HEK293 (cell line): Measurements from ENCODE around the gene RNF145.

Experiments
- CTCF ChIA-PET: fragments of 350-600 bp; formaldehyde crosslinking; extraction: SDS; loops from one replicate; lab custom pipeline; 2021; ENCODE audit warnings: antibody characterized with exemption; lab: Yijun Ruan, JAX
- POLR2A ChIA-PET: fragments of 300-600 bp; formaldehyde crosslinking; extraction: SDS; loops from one replicate; lab custom pipeline; 2020; ENCODE audit warnings: antibody characterized with exemption, inconsistent platforms; lab: Yijun Ruan, JAX
- H3K27ac ChIP-seq: fragments of 200-500 bp; sonication (Bioruptor generic); 2 replicates; pipeline ENCODE4 v1.5.1; 2014; ENCODE audit warnings: low read depth, low read length, control low read depth, inconsistent platforms; ENCODE audit errors: extremely low read depth
- H3K36me3 ChIP-seq, 2 experiments: fragments of 200-500 bp in 1 of 2; sonication (Bioruptor generic) in 1 of 2; 1 replicate in 1 of 2; 2 replicates in 1 of 2; pipeline ENCODE4 v1.5.1; 2014 to 2017; ENCODE audit warnings: inconsistent platforms in 2 of 2, low read length in 2 of 2; ENCODE audit not compliant: control insufficient read depth in 2 of 2, insufficient read depth in 1 of 2
- H3K4me1 ChIP-seq: fragments of 200-500 bp; sonication (Bioruptor generic); 2 replicates; pipeline ENCODE4 v1.5.1; 2014; ENCODE audit warnings: mild to moderate bottlenecking, low read length, inconsistent platforms; ENCODE audit not compliant: control insufficient read depth, insufficient read depth
- H3K4me3 ChIP-seq: 2 replicates; pipeline ENCODE4 v1.5.1; 2011; ENCODE audit warnings: low read depth, mild to moderate bottlenecking, control low read depth, low read length, moderate library complexity
- H3K9me3 ChIP-seq: fragments of 200-500 bp; sonication (Bioruptor generic); 2 replicates; pipeline ENCODE4 v1.5.1; 2014; ENCODE audit warnings: low read depth, low read length, inconsistent platforms; ENCODE audit not compliant: control insufficient read depth, insufficient read depth
- GLIS1 ChIP-seq: fragments of 450-650 bp; formaldehyde crosslinking; IDR thresholded peaks from 2 replicates; pipeline ENCODE4 v1.5.1; 2016; ENCODE audit warnings: missing biosample characterization, missing genetic modification characterization
- KLF1 ChIP-seq: fragments of 450-650 bp; formaldehyde crosslinking; IDR thresholded peaks from 2 replicates; pipeline ENCODE4 v1.5.1; 2016; ENCODE audit warnings: missing biosample characterization, missing genetic modification characterization
- MEIS1 ChIP-seq: sonication (generic); formaldehyde crosslinking; IDR thresholded peaks from 2 replicates; pipeline ENCODE4 v1.8.1; 2022; ENCODE audit warnings: missing genetic modification reagents, mild to moderate bottlenecking, borderline replicate concordance
- REST ChIP-seq: fragments of 450-650 bp; formaldehyde crosslinking; IDR thresholded peaks from 2 replicates; pipeline ENCODE4 v1.5.1; 2016; ENCODE audit warnings: missing biosample characterization, missing genetic modification characterization
- SCRT1 ChIP-seq: fragments of 450-650 bp; formaldehyde crosslinking; IDR thresholded peaks from 2 replicates; pipeline ENCODE4 v1.5.1; 2016; ENCODE audit warnings: missing biosample characterization, missing genetic modification characterization, borderline replicate concordance
- SP2 ChIP-seq: fragments of 450-650 bp; formaldehyde crosslinking; IDR thresholded peaks from 2 replicates; pipeline ENCODE4 v1.5.1; 2016; ENCODE audit warnings: missing biosample characterization, missing genetic modification characterization
- TSHZ1 ChIP-seq: fragments of 450-650 bp; formaldehyde crosslinking; IDR thresholded peaks from 2 replicates; pipeline ENCODE4 v1.5.1; 2016; ENCODE audit warnings: missing biosample characterization, missing genetic modification characterization, borderline replicate concordance
- YY2 ChIP-seq: fragments of 450-650 bp; formaldehyde crosslinking; IDR thresholded peaks from 2 replicates; pipeline ENCODE4 v1.5.1; 2016; ENCODE audit warnings: missing biosample characterization, missing genetic modification characterization
- ZBTB8A ChIP-seq: fragments of 450-650 bp; formaldehyde crosslinking; IDR thresholded peaks from 2 replicates; pipeline ENCODE4 v1.5.1; 2016; ENCODE audit warnings: missing biosample characterization, missing genetic modification characterization
- ZFP37 ChIP-seq: fragments of 450-650 bp; formaldehyde crosslinking; IDR thresholded peaks from 2 replicates; pipeline ENCODE4 v1.5.1; 2016; ENCODE audit warnings: missing biosample characterization, missing genetic modification characterization
- ZNF112 ChIP-seq: fragments of 450-650 bp; formaldehyde crosslinking; IDR thresholded peaks from 2 replicates; pipeline ENCODE4 v1.5.0; 2017; ENCODE audit warnings: missing biosample characterization, missing genetic modification characterization
- ZNF133 ChIP-seq: fragments of 450-650 bp; formaldehyde crosslinking; IDR thresholded peaks from 2 replicates; pipeline ENCODE4 v1.5.1; 2016; ENCODE audit warnings: missing biosample characterization, missing genetic modification characterization
- ZNF280D ChIP-seq: fragments of 450-650 bp; formaldehyde crosslinking; IDR thresholded peaks from 2 replicates; pipeline ENCODE4 v1.5.1; 2016; ENCODE audit warnings: missing biosample characterization, missing genetic modification characterization
- ZNF48 ChIP-seq: fragments of 450-650 bp; formaldehyde crosslinking; IDR thresholded peaks from 2 replicates; pipeline ENCODE4 v1.5.1; 2016; ENCODE audit warnings: missing biosample characterization, missing genetic modification characterization
- ZNF558 ChIP-seq: fragments of 450-650 bp; formaldehyde crosslinking; IDR thresholded peaks from 2 replicates; pipeline ENCODE4 v1.5.1; 2016; ENCODE audit warnings: missing biosample characterization, missing genetic modification characterization
- ZNF624 ChIP-seq: fragments of 450-650 bp; formaldehyde crosslinking; IDR thresholded peaks from 2 replicates; pipeline ENCODE4 v1.5.1; 2017; ENCODE audit warnings: missing biosample characterization, missing genetic modification characterization
- ZNF670 ChIP-seq: fragments of 450-650 bp; formaldehyde crosslinking; IDR thresholded peaks from 2 replicates; pipeline ENCODE4 v1.5.1; 2016; ENCODE audit warnings: missing biosample characterization, missing genetic modification characterization, low read depth
- ZSCAN23 ChIP-seq: fragments of 450-650 bp; formaldehyde crosslinking; IDR thresholded peaks from 2 replicates; pipeline ENCODE4 v1.5.1; 2016; ENCODE audit warnings: missing biosample characterization, missing genetic modification characterization
- TF ChIP-seq, protein P1 (sequence below): sonication (generic); formaldehyde crosslinking; IDR thresholded peaks from 2 replicates; pipeline ENCODE4 v1.8.1; 2022; ENCODE audit warnings: mild to moderate bottlenecking, moderate library complexity, missing genetic modification reagents

Gene RNF145

DNA sequence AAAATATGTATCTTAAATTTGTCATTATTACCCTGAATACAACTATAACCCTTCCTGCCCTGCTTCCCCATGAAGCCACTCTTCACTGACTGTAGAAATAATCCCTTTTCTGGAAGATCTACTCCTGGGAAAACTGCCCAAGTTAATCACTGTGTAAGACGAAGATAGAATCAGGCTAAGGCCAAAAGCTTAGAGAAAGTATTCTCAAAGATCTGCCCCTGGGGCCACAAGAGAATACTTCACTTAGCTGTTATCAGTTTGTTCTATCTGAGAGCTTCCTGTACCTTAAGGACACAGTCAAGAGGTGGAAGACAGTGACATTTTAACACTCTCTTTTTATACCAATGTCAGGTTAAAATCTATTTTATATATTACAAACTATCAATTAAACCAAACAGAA lies 33.8 kb downstream of the RNF145 start:
- ChIA-PET CTCF (interaction anchor here (0.9 kb wide), 2 partner anchors 55 to 142 kb away, joined by 3 read pairs; no protein-coding TSS in a partner anchor), POLR2A (no interaction called here)
- TF ChIP-seq ZSCAN23 (tag by site-specific recombination): no peak
- TF ChIP-seq ZFP37 (tag by site-specific recombination): no peak
- no peak for TF ChIP-seq ZNF280D (tag by site-specific recombination)
- H3K4me1 ChIP-seq: peaks cover 25% of the 10 kb centered on the region
- no peak overlapping the region for H3K4me3 ChIP-seq
- H3K27ac ChIP-seq: no peak overlapping the region
- H3K36me3 ChIP-seq: peaks cover 12 to 16% of the 10 kb centered on the region in 2 experiments; a peak in 2 of 3 replicates
- H3K9me3 ChIP-seq: no peaks in the 10 kb centered on the region

DNA sequence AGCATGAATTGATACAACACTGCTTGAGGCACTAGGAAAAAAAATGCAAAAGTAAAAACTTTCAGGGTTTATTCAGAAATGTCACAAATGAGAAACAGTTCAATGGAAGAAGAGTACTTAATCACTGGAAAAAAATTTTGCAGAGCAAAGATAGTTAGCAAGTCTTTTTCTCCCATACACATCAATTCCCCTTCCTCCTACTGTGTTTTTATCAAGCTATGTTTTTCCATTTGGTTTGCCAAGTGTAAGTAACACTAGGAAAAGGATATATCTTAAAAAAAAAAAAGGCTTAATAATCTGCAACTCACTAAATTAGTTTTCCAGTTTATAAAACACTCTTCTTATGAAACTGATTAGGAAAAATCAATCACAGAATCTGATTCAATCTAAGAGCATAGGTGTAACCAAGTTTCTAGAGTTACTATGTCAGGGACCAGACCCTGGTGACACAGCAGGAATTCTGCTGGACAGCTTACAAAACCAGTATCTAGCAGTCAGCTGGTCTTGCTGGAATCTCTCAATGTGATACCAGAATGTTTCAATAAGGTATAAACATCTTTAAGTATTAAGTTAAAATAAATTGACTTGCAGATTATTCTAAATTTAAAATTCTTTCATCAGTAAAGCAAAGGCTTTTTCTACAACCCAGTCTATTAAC lies 34.7 kb downstream of the RNF145 start:
- Histone ChIP-seq H3K27ac (no peak overlapping the region), H3K36me3 (peaks cover 12 to 17% of the 10 kb centered on the region in 2 experiments; a peak in 2 of 3 replicates), H3K4me3 (no peak overlapping the region), H3K9me3 (no peaks in the 10 kb centered on the region), H3K4me1 (peaks cover 21% of the 10 kb centered on the region)
- TF ChIP-seq ZNF558 (tag by site-specific recombination) (no peak), ZNF624 (tag by site-specific recombination) (no peak), SCRT1 (tag by site-specific recombination) (no peak), GLIS1 (tag by site-specific recombination) (no peak), REST (tag by site-specific recombination) (0 out of 2 replicates have a peak, but pooled peaks have one; percentile 24), ZNF133 (no peak), MEIS1 (CRISPR knock-in tag) (no peak), YY2 (tag by site-specific recombination) (no peak)
- TF ChIP-seq, protein P1, sequence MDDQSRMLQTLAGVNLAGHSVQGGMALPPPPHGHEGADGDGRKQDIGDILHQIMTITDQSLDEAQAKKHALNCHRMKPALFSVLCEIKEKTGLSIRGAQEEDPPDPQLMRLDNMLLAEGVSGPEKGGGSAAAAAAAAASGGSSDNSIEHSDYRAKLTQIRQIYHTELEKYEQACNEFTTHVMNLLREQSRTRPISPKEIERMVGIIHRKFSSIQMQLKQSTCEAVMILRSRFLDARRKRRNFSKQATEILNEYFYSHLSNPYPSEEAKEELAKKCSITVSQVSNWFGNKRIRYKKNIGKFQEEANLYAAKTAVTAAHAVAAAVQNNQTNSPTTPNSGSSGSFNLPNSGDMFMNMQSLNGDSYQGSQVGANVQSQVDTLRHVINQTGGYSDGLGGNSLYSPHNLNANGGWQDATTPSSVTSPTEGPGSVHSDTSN (CRISPR knock-in tag): no peak
- ChIA-PET POLR2A (no interaction called here), CTCF (interaction anchor here (0.6 to 0.7 kb wide), 3 partner anchors 18 to 1431 kb away, joined by 3 to 4 read pairs (median 3); no protein-coding TSS in a partner anchor)

DNA sequence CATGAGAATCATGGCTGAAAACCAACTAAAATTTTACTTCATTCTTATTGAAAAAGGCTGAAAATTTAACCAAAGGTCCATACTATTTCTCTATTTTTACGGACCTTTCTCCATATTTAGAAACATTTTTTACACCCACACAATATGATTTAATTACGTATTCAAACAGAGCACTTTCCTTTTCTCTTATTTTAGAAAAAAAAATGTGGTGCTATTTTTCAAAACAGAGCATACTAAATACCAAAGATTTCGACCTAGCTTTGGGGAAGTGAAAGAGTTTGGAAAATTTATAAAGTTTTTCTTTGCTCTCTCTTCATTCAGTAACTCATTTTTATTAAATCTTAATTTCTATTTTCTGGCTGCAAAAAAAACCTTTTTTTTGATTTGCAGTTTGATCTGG lies 38.1 kb downstream of the RNF145 start:
- POLR2A ChIA-PET: no interaction called here
- no peak for TF ChIP-seq ZBTB8A
- TF ChIP-seq SP2: no peak
- TF ChIP-seq ZNF670 (tag by site-specific recombination): no peak
- TF ChIP-seq ZNF48 (tag by site-specific recombination): no peak
- no peak for TF ChIP-seq KLF1 (tag by site-specific recombination)
- no peak for TF ChIP-seq TSHZ1 (tag by site-specific recombination)
- no peak for TF ChIP-seq ZNF112 (tag by site-specific recombination)

More for the DNA sequence above, 38.1 kb downstream of the RNF145 start:
- Histone ChIP-seq H3K27ac (no peak overlapping the region), H3K4me1 (peaks cover 13% of the 10 kb centered on the region; the same call in 1 of the 2 replicates), H3K36me3 (peaks cover 25 to 28% of the 10 kb centered on the region in 2 experiments; a peak in 2 of 3 replicates), H3K4me3 (no peak overlapping the region), H3K9me3 (no peaks in the 10 kb centered on the region)
- CTCF ChIA-PET: interaction anchor here (0.7 kb wide), 1 partner anchor 606 kb away, joined by 3 read pairs; no protein-coding TSS in a partner anchor
